Body of pancreas (tissue), 4 donors: ENCODE results near the gene SLC4A5.

Experiments
- CTCF ChIP-seq, 7 experiments: fragments of 450-650 bp in 4 of 7; fragments of 200-600 bp in 3 of 7; sonication (generic) in 3 of 7; IDR thresholded peaks; one replicate each; pipeline ENCODE4 v1.5.1; 2016 to 2019; ENCODE audit warnings: antibody characterized with exemption in 7 of 7
- POLR2A ChIP-seq, 3 donors: fragments of 450-650 bp; IDR thresholded peaks; one replicate each; pipeline ENCODE4 v1.6.1; 2016; ENCODE audit warnings: antibody characterized with exemption in 3 of 3, mild to moderate bottlenecking in 2 of 3

GRCh38 chr2:74227646-74228045, 115.6 kb downstream of the SLC4A5 start:
- TF ChIP-seq CTCF (IDR thresholded peaks at IDR 0.05) (no peak), POLR2A (IDR thresholded peaks at IDR 0.05) (no peak)
